ENCODE data around the gene TTC23L. TPM values are rescaled to one million over a fixed set of nuclear protein-coding genes. Genes with fewer than 3 reads are reported as not detected.
"Not testable (repeated sequence)": the region's sequence is repeated elsewhere in the genome, so short reads cannot be mapped to it uniquely, and the experiment has no call there.

The TTC23L gene
- total RNA-seq, 1 experiment from 2014 or later = 1.9 TPM

GRCh38 chr5:34827588-34828506 lies 11.1 kb upstream of the TTC23L start:
- ChIA-PET CTCF (no interaction called here), POLR2A (interaction anchor here (0.5 to 1.7 kb wide), 2 partner anchors 11 to 76 kb away, joined by 3 to 4 read pairs; partner anchors contain the start of gene TTC23L)
- Mint-ChIP-seq H3K27me3 (ENCODE audit: low read depth) (no peaks in the 10 kb centered on the region), H3K4me3 (no peak overlapping the region), H3K9me3 (no peaks in the 10 kb centered on the region), H3K4me1 (peaks cover 8% of the 10 kb centered on the region), H3K36me3 (peaks cover 84% of the 10 kb centered on the region), H3K27ac (0 out of 2 replicates have a peak overlapping the region, but pooled peaks have one; percentile 5)
- ATAC-seq (no peak), DNase-seq (ENCODE audit: low spot score) (no peak)
- TF ChIP-seq CREM (CRISPR knock-in tag; IDR thresholded peaks at IDR 0.05) (no peak), ZNF263 (CRISPR knock-in tag; IDR thresholded peaks at IDR 0.05; ENCODE audit: low read depth) (no peak), MXD4 (CRISPR knock-in tag; IDR thresholded peaks at IDR 0.05; ENCODE audit: borderline replicate concordance) (no peak), ERG (CRISPR knock-in tag; IDR thresholded peaks at IDR 0.05) (no peak), ATF3 (CRISPR knock-in tag; conservative IDR thresholded peaks at IDR 0.05) (no peak), ZSCAN18 (CRISPR knock-in tag; IDR thresholded peaks at IDR 0.05) (no peak), NR1H2 (CRISPR knock-in tag; IDR thresholded peaks at IDR 0.05) (no peak), STAT6 (CRISPR knock-in tag; conservative IDR thresholded peaks at IDR 0.05; ENCODE audit: low read depth) (no peak), IRF1 (CRISPR knock-in tag; IDR thresholded peaks at IDR 0.05) (no peak), ZNF281 (CRISPR knock-in tag; IDR thresholded peaks at IDR 0.05) (no peak), MAX (CRISPR knock-in tag; IDR thresholded peaks at IDR 0.05) (no peak), CREB1 (CRISPR knock-in tag; IDR thresholded peaks at IDR 0.05) (no peak), ATF6 (CRISPR knock-in tag; IDR thresholded peaks at IDR 0.05) (no peak)

- ATAC-seq; H3K27ac Mint-ChIP-seq; CTCF ChIA-PET; H3K4me3 Mint-ChIP-seq; H3K27me3 Mint-ChIP-seq (ENCODE audit: low read depth); POLR2A ChIA-PET; DNase-seq (ENCODE audit: low spot score): not testable (repeated sequence)
- Mint-ChIP-seq H3K9me3 (peaks cover 20% of the 10 kb centered on the region), H3K4me1 (peaks cover 20% of the 10 kb centered on the region), H3K36me3 (peaks cover 84% of the 10 kb centered on the region)
Measured at GRCh38 chr5:34830827-34831226, 8.1 kb upstream of the TTC23L start.
